Activated CD8-positive, alpha-beta memory T cell treated with anti-CD3 and anti-CD28 coated beads, Interleukin-2, amount 10 ng/mL, durations not matched to agents 7 days and 5 days (primary cell): ENCODE results near the gene CGNL1. TPM values are rescaled to one million over a fixed set of nuclear protein-coding genes. Genes with fewer than 3 reads are reported as not detected.

Source experiments
- ATAC-seq: fragments of 150-1000 bp; cut with Tn5 transposase; one replicate; pipeline ENCODE4 v1.10.0; 2021; ENCODE audit warnings: moderate library complexity
- CTCF ChIA-PET: fragments of 350-600 bp; sonication (Branson Sonifier 250); formaldehyde crosslinking; loops from one replicate; lab custom pipeline; 2021; ENCODE audit warnings: antibody characterized with exemption; lab: Charles Lee
- DNase-seq: peaks from one replicate; pipeline ENCODE4 v3.0.0-alpha.2; 2020
- H3K27ac Mint-ChIP-seq: one replicate; pipeline ENCODE4 v1.8.0; 2021; ENCODE audit warnings: mild to moderate bottlenecking, mixed read lengths
- H3K27me3 Mint-ChIP-seq: one replicate; pipeline ENCODE4 v1.8.0; 2021; ENCODE audit warnings: mixed read lengths
- H3K36me3 Mint-ChIP-seq: one replicate; pipeline ENCODE4 v1.8.0; 2021; ENCODE audit warnings: mild to moderate bottlenecking, mixed read lengths
- H3K4me1 Mint-ChIP-seq: one replicate; pipeline ENCODE4 v1.8.0; 2021; ENCODE audit warnings: mixed read lengths
- H3K4me3 Mint-ChIP-seq: one replicate; pipeline ENCODE4 v1.8.0; 2021; ENCODE audit warnings: mild to moderate bottlenecking, moderate library complexity, mixed read lengths
- H3K9me3 Mint-ChIP-seq: one replicate; pipeline ENCODE4 v1.8.0; 2022; ENCODE audit warnings: low read depth, mixed read lengths
- total RNA-seq, 2 experiments: library from RNA; stranded (reverse); gene quantifications; one replicate each; pipeline ENCODE4 v1.2.3, GENCODE V29; 2021

CGNL1 gene
- total RNA-seq, 2 experiments from 2014 or later, result not detected

DNA sequence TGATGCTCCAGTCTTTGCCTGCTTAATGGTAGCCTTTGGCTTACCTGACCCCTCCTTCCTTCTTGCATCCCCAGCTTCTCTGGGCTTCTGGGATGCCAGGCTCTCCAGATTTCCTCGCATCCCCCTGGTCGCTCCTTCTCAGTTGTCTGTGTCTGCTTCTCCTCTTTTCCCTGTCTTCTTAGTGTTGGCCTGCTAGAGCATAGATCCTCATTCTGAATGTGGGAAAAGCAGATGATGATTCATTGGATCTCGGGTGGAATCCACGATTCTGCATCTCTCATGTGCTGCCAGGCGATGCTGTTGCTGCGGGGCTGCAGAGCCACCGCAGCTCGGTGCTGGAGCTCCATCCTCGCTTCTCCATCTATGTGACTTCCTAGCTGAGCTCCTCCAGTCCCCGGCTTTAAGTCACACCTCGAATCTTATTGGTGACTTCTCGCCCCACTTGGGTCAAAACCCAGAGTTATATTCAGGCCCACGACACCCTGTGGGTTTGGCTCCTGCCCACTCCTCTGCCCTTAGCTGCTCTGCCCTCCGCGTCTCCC is 47.4 kb downstream of the CGNL1 start:
- Mint-ChIP-seq H3K27me3 (peaks cover 10% of the 10 kb centered on the region), H3K36me3 (no peaks in the 10 kb centered on the region), H3K27ac (no peak overlapping the region), H3K4me3 (no peak overlapping the region), H3K9me3 (no peaks in the 10 kb centered on the region), H3K4me1 (no peaks in the 10 kb centered on the region)
- ATAC-seq (no peak), DNase-seq (no peak)
- CTCF ChIA-PET, result no interaction called here

DNA sequence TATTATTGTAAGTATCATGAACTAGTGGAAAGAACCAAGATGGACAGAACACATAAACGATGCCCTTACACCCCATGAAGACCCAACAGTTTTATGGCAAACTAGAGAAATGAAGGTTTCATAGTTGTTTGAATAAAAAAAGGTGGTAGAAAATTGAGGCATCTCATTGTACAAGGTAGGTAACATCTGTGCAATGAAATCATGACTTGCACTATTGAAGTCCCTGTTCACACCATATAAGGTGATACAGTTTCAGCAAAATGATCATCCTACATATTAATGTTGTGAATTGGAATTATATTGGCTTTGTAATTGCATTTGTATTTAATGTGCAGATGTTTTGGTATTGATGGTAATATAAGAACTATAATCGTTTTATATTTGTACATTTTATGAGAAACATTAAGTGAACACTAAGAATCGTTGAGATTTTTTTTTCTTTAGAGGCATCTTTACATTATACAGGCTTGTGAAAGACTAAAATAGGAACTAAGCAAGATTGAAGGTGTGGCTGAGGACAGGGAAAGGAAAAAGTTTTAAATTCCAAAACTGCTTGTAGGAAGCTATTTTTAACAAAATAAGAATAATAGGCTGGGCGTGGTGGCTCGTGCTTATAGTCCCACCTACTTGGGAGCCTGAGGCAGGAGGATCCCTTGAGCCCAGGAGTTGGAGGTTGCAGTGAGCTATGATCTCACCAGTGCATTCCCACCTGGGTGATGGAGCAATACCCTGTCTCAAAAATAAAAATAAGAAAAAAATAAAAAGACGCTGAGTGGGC is 48.5 kb downstream of the CGNL1 start:
- H3K36me3 Mint-ChIP-seq, result no peaks in the 10 kb centered on the region
- H3K9me3 Mint-ChIP-seq, result no peaks in the 10 kb centered on the region
- H3K4me1 Mint-ChIP-seq, result no peaks in the 10 kb centered on the region
- no peak overlapping the region for H3K4me3 Mint-ChIP-seq
- CTCF ChIA-PET, result no interaction called here
- H3K27ac Mint-ChIP-seq, result no peak overlapping the region
- DNase-seq (no peak), ATAC-seq (no peak)
- H3K27me3 Mint-ChIP-seq, result peaks cover 10% of the 10 kb centered on the region

DNA sequence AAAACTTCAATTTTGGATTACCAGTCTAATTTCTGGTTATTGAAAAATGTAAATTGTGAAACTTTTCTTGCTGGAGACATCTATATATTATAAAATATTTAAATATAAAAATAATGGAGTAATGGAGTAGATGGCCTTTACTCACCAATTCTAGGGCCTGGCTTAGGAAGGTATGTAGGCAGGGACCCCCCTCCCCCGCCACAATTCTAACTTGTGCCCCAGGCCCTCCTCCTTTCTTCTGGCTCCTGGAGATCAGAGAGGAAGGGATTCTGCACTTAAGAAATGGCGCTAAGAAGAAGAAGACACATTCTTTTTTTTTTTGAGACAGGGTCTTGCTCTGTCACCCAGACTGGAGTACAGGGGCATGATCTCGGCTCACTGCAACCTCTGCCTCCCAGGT is 49.5 kb downstream of the CGNL1 start:
- CTCF ChIA-PET, result no interaction called here
- Mint-ChIP-seq H3K4me1 (no peaks in the 10 kb centered on the region), H3K36me3 (no peaks in the 10 kb centered on the region), H3K27me3 (peaks cover 10% of the 10 kb centered on the region), H3K27ac (no peak overlapping the region), H3K9me3 (no peaks in the 10 kb centered on the region), H3K4me3 (no peak overlapping the region)
- DNase-seq (no peak), ATAC-seq (no peak)

DNA sequence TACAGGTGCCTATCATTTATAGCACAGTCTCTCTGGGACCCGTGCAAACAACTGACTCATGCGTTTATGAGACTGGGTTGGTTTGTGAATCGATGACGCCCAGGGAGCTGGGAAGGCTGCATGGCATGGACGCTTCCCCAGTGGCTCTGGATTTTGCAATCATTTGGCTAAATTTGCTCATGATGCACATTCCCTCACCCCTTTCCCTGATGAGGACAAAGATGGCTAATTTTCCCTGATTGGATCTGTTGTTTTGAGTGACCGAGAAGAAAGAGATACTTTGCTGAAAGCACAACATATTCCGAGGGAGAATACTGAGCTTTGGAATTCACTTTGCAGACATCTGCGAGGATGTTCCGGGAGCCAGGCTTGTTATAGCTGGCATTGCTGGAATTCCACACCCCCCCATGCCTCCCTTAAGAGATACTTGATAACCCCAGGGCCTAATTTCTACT is 51.1 kb downstream of the CGNL1 start:
- DNase-seq (no peak), ATAC-seq (no peak)
- H3K27me3 Mint-ChIP-seq, result peaks cover 17% of the 10 kb centered on the region
- no peaks in the 10 kb centered on the region for H3K4me1 Mint-ChIP-seq
- CTCF ChIA-PET, result no interaction called here
- no peaks in the 10 kb centered on the region for H3K9me3 Mint-ChIP-seq
- no peak overlapping the region for H3K4me3 Mint-ChIP-seq
- H3K27ac Mint-ChIP-seq, result no peak overlapping the region
- no peaks in the 10 kb centered on the region for H3K36me3 Mint-ChIP-seq

DNA sequence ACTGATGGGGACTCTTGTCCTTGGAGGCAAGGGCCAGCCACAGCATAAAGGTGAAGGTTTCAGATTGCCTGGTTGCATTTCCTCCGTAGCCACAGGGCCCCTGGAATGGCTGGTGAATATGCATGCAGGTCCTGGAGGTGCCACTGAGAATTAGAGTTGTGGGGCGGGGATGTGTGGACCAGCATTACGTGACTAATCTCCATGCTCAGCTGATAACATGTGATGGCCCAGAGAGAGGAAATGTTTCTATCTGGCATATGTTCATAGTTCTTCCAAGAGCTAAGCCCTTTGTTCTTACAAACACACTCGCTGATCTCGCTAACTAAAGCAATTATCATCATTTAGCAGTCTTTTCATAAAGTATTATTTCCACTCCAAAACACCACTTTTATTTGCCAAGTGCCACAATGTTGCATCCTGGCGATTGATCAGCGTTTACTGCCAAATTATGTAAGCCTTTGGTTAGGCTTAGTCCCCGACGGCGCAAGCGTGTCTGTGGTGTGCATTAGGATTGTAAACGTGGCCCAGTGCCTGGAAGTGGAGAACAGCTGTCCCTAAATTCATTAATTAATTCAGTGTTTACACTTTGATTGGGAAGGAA is 55.9 kb downstream of the CGNL1 start:
- Mint-ChIP-seq H3K27ac (no peak overlapping the region), H3K9me3 (no peaks in the 10 kb centered on the region), H3K4me1 (no peaks in the 10 kb centered on the region), H3K36me3 (no peaks in the 10 kb centered on the region), H3K27me3 (peaks cover 37% of the 10 kb centered on the region), H3K4me3 (no peak overlapping the region)
- DNase-seq (no peak), ATAC-seq (no peak)
- CTCF ChIA-PET, result no interaction called here

DNA sequence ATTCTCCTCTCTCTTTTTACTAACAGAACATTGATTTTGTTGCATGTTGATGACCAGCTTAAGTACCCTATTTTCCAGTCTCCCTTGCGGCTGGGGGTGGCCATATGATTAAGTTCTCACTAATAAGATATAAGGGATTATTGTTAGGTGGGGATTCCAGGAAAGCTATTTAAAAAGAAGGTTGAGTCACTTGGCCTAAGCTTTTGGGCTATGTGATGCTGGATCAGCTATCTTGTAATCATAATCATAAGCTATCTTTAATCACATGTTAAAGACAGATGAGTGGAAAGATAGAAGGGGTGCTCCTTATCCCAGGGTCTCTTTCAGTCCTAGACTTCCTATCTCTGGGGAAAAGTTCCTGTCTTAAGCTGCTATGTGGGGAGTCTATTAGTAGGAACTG is 59.9 kb downstream of the CGNL1 start:
- Mint-ChIP-seq H3K4me3 (no peak overlapping the region), H3K27ac (no peak overlapping the region), H3K9me3 (no peaks in the 10 kb centered on the region), H3K36me3 (no peaks in the 10 kb centered on the region), H3K4me1 (no peaks in the 10 kb centered on the region), H3K27me3 (peaks cover 31% of the 10 kb centered on the region)
- DNase-seq (no peak), ATAC-seq (no peak)
- CTCF ChIA-PET, result no interaction called here

DNA sequence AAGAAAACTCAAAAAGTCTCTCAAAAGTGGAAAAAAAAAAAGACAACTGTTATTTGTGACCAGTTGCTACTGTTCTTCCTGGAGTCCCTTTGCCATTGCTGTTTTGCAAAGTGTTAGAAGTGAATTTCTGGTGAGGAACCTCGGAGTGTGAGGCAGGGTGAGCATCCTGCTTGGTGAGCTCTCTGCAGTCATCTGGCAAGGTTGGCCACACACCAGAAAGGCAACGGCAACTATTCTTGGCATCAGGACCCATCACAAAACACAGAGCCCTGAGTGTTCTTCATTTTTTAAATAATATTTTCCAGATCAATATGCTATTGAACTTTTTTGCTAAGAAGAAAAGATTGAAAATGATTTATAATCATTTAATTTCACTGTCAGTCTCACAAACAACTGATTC is 60.7 kb downstream of the CGNL1 start:
- CTCF ChIA-PET, result no interaction called here
- no peak overlapping the region for H3K27ac Mint-ChIP-seq
- no peaks in the 10 kb centered on the region for H3K9me3 Mint-ChIP-seq
- no peak for ATAC-seq
- H3K36me3 Mint-ChIP-seq, result no peaks in the 10 kb centered on the region
- H3K4me3 Mint-ChIP-seq, result no peak overlapping the region
- no peaks in the 10 kb centered on the region for H3K4me1 Mint-ChIP-seq
- no peak for DNase-seq
- H3K27me3 Mint-ChIP-seq, result peaks cover 27% of the 10 kb centered on the region

DNA sequence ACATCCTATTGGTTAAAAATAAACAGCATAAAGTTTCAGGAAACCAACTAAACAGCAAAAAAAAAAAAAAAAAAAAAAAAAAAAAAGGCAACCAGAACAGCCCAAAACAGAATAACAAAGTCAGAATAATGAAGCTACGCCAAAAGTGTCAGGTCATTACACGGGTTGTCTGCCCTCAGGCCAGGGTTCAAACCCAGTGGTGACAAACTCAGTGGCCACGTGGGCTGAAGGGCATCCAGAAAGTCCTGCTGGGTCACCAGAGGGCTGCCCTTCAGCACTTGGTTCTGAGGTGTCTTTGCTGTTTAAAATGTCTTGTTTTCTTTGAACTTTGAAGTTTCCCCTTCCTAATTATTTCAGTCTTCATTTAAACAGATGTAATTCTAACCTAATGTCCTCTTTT is 61.3 kb downstream of the CGNL1 start:
- no peaks in the 10 kb centered on the region for H3K36me3 Mint-ChIP-seq
- no peak overlapping the region for H3K4me3 Mint-ChIP-seq
- peaks cover 27% of the 10 kb centered on the region for H3K27me3 Mint-ChIP-seq
- ATAC-seq (no peak), DNase-seq (no peak)
- no peaks in the 10 kb centered on the region for H3K9me3 Mint-ChIP-seq
- CTCF ChIA-PET, result no interaction called here
- no peaks in the 10 kb centered on the region for H3K4me1 Mint-ChIP-seq
- H3K27ac Mint-ChIP-seq, result no peak overlapping the region

DNA sequence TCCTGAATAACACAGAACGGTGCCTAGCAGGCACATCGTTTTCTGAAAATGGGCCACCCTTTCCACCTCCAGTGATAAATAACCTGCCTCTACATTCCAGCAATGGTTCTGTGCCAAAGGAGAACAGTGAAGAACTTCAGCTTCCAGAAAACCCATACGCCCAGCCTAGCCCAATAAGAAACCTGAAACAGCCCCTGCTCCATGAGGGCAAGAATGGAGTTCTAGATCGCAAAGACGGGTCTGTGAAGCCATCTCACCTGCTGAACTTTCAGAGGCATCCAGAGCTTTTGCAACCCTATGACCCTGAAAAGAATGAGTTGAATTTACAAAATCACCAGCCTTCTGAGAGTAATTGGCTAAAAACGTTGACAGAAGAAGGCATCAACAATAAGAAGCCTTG is 61.9 kb downstream of the CGNL1 start:
- Mint-ChIP-seq H3K9me3 (no peaks in the 10 kb centered on the region), H3K27me3 (peaks cover 26% of the 10 kb centered on the region), H3K36me3 (no peaks in the 10 kb centered on the region), H3K27ac (no peak overlapping the region), H3K4me3 (no peak overlapping the region), H3K4me1 (no peaks in the 10 kb centered on the region)
- ATAC-seq, result no peak
- CTCF ChIA-PET, result no interaction called here
- no peak for DNase-seq

DNA sequence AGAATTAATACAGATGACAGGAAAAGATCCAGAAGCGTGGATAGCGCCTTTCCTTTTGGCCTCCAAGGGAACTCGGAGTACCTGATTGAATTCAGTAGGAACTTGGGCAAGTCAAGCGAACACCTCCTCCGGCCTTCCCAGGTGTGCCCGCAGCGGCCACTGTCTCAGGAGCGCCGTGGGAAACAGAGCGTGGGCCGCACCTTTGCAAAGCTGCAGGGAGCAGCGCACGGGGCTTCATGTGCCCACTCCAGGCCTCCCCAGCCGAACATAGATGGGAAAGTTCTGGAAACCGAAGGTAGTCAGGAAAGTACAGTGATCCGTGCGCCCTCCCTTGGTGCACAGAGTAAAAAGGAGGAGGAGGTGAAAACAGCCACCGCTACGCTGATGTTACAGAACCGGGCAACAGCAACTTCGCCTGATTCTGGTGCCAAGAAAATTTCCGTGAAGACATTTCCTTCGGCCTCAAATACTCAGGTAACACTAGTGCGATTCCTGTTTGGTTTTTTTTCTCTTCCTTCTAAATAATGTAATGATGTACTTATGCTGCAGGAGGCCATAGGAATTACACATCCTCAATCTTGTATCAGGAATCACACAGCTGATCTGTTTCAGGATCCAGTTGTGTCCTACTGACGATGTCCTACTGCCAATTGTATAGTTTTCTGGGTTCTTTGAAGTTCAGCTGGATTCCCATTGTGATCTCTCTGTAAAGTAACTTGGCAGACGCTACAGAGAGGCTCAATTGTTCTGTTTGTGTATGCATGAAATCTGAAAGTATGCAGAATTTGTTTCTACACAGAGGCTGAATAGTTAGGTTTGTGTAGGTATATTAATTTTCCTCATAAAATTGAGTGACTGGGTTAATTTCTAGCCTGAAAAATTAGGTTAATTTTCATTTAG is 63.1 kb downstream of the CGNL1 start:
- H3K27ac Mint-ChIP-seq, result no peak overlapping the region
- CTCF ChIA-PET, result no interaction called here
- H3K4me1 Mint-ChIP-seq, result no peaks in the 10 kb centered on the region
- peaks cover 18% of the 10 kb centered on the region for H3K27me3 Mint-ChIP-seq
- no peak for DNase-seq
- no peaks in the 10 kb centered on the region for H3K9me3 Mint-ChIP-seq
- no peak overlapping the region for H3K4me3 Mint-ChIP-seq
- ATAC-seq, result no peak
- no peaks in the 10 kb centered on the region for H3K36me3 Mint-ChIP-seq

DNA sequence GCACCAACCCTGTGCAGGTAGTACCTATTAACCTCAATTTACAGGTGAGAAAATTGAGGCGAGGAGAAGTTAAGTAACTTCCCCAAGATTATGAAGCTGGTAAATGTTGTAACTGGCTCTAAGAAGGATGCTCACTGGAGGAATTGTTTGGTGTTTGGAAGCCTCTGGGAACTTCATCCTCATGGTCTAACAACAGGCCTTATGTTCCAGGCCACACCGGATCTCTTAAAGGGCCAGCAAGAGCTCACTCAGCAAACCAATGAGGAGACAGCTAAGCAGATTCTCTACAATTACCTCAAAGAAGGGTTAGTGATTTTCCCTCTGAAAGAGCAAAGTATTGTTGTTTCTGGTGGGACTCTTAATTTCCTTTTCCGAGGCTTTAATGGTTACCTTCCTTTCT is 63.9 kb downstream of the CGNL1 start:
- H3K27me3 Mint-ChIP-seq, result peaks cover 17% of the 10 kb centered on the region
- CTCF ChIA-PET, result no interaction called here

DNA sequence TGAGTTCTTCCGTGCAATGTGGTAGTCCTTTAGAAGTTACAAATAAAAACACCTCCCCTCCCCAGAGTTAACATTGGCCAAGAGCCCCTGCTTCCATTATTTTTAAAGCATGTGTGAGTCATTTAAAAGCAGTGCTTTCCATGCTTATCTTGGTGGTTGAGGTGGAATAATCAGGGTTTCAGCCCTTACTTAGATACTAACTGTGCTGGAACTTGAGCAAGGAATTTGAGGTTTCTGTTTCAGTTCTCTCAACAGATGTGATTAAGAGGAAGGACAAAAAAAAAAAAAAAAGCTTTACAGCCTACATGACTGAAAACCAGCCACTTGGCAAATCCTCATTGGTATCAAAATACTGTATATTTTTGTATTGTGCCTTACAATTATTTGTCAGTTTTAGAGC is 64.5 kb downstream of the CGNL1 start:
- Mint-ChIP-seq H3K9me3 (no peaks in the 10 kb centered on the region), H3K36me3 (no peaks in the 10 kb centered on the region)
- CTCF ChIA-PET, result no interaction called here

More for the DNA sequence above, 63.9 kb downstream of the CGNL1 start:
- ATAC-seq, result no peak
- Mint-ChIP-seq H3K4me3 (no peak overlapping the region), H3K36me3 (no peaks in the 10 kb centered on the region), H3K27ac (no peak overlapping the region), H3K9me3 (no peaks in the 10 kb centered on the region), H3K4me1 (no peaks in the 10 kb centered on the region)
- DNase-seq, result no peak

DNA sequence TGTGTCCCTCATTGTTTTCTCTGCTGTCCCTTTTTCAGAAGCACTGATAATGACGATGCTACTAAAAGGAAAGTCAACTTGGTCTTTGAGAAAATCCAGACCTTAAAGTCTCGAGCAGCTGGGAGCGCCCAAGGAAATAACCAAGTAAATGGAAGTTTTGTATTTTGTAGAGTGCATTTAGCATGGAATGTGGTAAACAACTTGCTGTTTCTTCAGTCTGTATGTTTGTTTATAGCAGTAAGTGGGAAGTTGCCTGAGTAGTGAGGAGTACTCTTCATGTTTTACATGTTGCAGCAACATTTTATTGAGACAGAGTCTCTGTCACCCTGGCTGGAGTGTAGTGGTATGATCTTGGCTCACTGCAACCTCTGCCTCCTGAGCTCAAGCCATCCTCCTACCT is 66.0 kb downstream of the CGNL1 start:
- DNase-seq, result no peak
- CTCF ChIA-PET, result no interaction called here
- Mint-ChIP-seq H3K27ac (no peak overlapping the region), H3K4me3 (no peak overlapping the region), H3K27me3 (peaks cover 18% of the 10 kb centered on the region), H3K36me3 (no peaks in the 10 kb centered on the region), H3K4me1 (no peaks in the 10 kb centered on the region), H3K9me3 (no peaks in the 10 kb centered on the region)
- no peak for ATAC-seq

More for the DNA sequence above, 64.5 kb downstream of the CGNL1 start:
- H3K27ac Mint-ChIP-seq, result no peak overlapping the region
- H3K27me3 Mint-ChIP-seq, result peaks cover 17% of the 10 kb centered on the region
- H3K4me3 Mint-ChIP-seq, result no peak overlapping the region
- ATAC-seq (no peak), DNase-seq (no peak)
- H3K4me1 Mint-ChIP-seq, result no peaks in the 10 kb centered on the region
